HepG2 (cell line): ENCODE measurements around the gene VPS4A. TPM values are rescaled to one million over a fixed set of nuclear protein-coding genes. Genes with fewer than 3 reads are reported as not detected.

Experiments
- ATAD3A ChIP-seq: sonication (generic); formaldehyde crosslinking; IDR thresholded peaks from 2 replicates; pipeline ENCODE4 v1.4.0; 2020; ENCODE audit warnings: missing genetic modification reagents
- DMTF1 ChIP-seq: sonication (generic); formaldehyde crosslinking; IDR thresholded peaks from 2 replicates; pipeline ENCODE4 v1.4.0; 2020; ENCODE audit warnings: mild to moderate bottlenecking, missing genetic modification reagents
- EP300 ChIP-seq, 3 experiments: sonication (generic) in 1 of 3; formaldehyde crosslinking in 1 of 3; IDR thresholded peaks; 2 replicates each; pipeline versions ENCODE4 v1.5.1 to v1.6.1; 2011 to 2020; ENCODE audit warnings: low read depth in 2 of 3, low read length in 2 of 3, borderline replicate concordance in 1 of 3, improper control_type of control experiment in 1 of 3, mild to moderate bottlenecking in 1 of 3, missing genetic modification reagents in 1 of 3, moderate library complexity in 1 of 3
- IRF1 ChIP-seq: sonication (generic); formaldehyde crosslinking; IDR thresholded peaks from 2 replicates; pipeline ENCODE4 v1.4.0; 2020; ENCODE audit warnings: low read depth, mild to moderate bottlenecking, missing genetic modification reagents
- JUNB ChIP-seq: sonication (generic); formaldehyde crosslinking; IDR thresholded peaks from 2 replicates; pipeline ENCODE4 v1.8.0; 2022; ENCODE audit warnings: missing genetic modification reagents, mild to moderate bottlenecking, borderline replicate concordance
- KDM6A ChIP-seq: IDR thresholded peaks from 2 replicates; pipeline ENCODE4 v1.6.1; 2016; ENCODE audit warnings: low read depth
- MED13 ChIP-seq: sonication (generic); formaldehyde crosslinking; IDR thresholded peaks from 2 replicates; pipeline ENCODE4 v1.5.0; 2020; ENCODE audit warnings: missing genetic modification reagents
- MTA3 ChIP-seq: sonication (generic); formaldehyde crosslinking; IDR thresholded peaks from 2 replicates; pipeline ENCODE4 v1.4.0; 2020; ENCODE audit warnings: missing genetic modification reagents
- SNAPC2 ChIP-seq: sonication (generic); formaldehyde crosslinking; IDR thresholded peaks from 2 replicates; pipeline ENCODE4 v1.8.1; 2022; ENCODE audit warnings: mild to moderate bottlenecking, missing genetic modification reagents
- SSRP1 ChIP-seq: IDR thresholded peaks from 2 replicates; pipeline ENCODE4 v1.6.1; 2016; ENCODE audit warnings: control low read depth
- THAP11 ChIP-seq: IDR thresholded peaks from 2 replicates; pipeline ENCODE4 v1.6.1; 2016; ENCODE audit warnings: missing biosample characterization, missing genetic modification reagents
- TOE1 ChIP-seq: sonication (generic); formaldehyde crosslinking; IDR thresholded peaks from 2 replicates; pipeline ENCODE4 v1.4.0; 2020; ENCODE audit warnings: mild to moderate bottlenecking, missing genetic modification reagents
- XRCC5 ChIP-seq: fragments of 200-400 bp; formaldehyde crosslinking; optimal IDR thresholded peaks from 2 replicates; pipeline ENCODE3; 2017; ENCODE audit warnings: mild to moderate bottlenecking, low read length
- ZMAT3 ChIP-seq: sonication (generic); formaldehyde crosslinking; conservative IDR thresholded peaks from 2 replicates; pipeline ENCODE4 v1.7.0; 2021; ENCODE audit warnings: missing genetic modification reagents
- ZNF143 ChIP-seq: sonication (generic); formaldehyde crosslinking; IDR thresholded peaks from 2 replicates; pipeline ENCODE4 v1.4.0; 2020; ENCODE audit warnings: missing genetic modification reagents
- ZNF275 ChIP-seq: sonication (generic); formaldehyde crosslinking; IDR thresholded peaks from 2 replicates; pipeline ENCODE4 v1.8.0; 2022; ENCODE audit warnings: missing genetic modification reagents, mild to moderate bottlenecking, inconsistent platforms, borderline replicate concordance
- ZNF550 ChIP-seq: sonication (generic); formaldehyde crosslinking; IDR thresholded peaks from 2 replicates; pipeline ENCODE4 v1.4.0; 2020; ENCODE audit warnings: mild to moderate bottlenecking, missing genetic modification reagents, borderline replicate concordance
- ZNF772 ChIP-seq: sonication (generic); formaldehyde crosslinking; IDR thresholded peaks from 2 replicates; pipeline ENCODE4 v1.5.0; 2020; ENCODE audit warnings: mild to moderate bottlenecking, missing genetic modification reagents
- ZNF878 ChIP-seq: sonication (generic); formaldehyde crosslinking; IDR thresholded peaks from 2 replicates; pipeline ENCODE4 v1.8.1; 2023; ENCODE audit warnings: mild to moderate bottlenecking, missing genetic modification reagents, moderate library complexity
- polyA plus RNA-seq, 8 experiments: library from polyadenylated mRNA; depleted of rRNA in 3 of 8; stranded (reverse) in 7 of 8; unstranded in 1 of 8; fragments of >200 nt; fragmentation: Illumina TruSeq in 4 of 8; extraction: Trizol in 4 of 8; gene quantifications; 2 replicates each; pipeline versions ENCODE4 v1.2.1 to v1.2.3, GENCODE V29; 2011 to 2016; ENCODE audit warnings: low read depth in 4 of 8, missing spikeins in 1 of 8, mixed read lengths in 1 of 8; ENCODE audit not compliant: insufficient read depth in 1 of 8
- total RNA-seq, 5 experiments: library from RNA; depleted of rRNA; stranded (reverse); fragments of >200 nt; fragmentation: Illumina TruSeq; extraction: Trizol; gene quantifications; 2 replicates each; pipeline ENCODE4 v1.2.3, GENCODE V29; 2016; ENCODE audit warnings: low read depth in 1 of 5
- TF ChIP-seq, protein P1 (sequence below): sonication (generic); formaldehyde crosslinking; IDR thresholded peaks from 2 replicates; pipeline ENCODE4 v1.4.0; 2020; ENCODE audit warnings: missing genetic modification reagents
- TF ChIP-seq, protein P2 (sequence below): IDR thresholded peaks from 2 replicates; pipeline ENCODE4 v1.6.1; 2012; ENCODE audit warnings: low read length, improper control_type of control experiment
- TF ChIP-seq, protein P3 (sequence below): sonication (generic); formaldehyde crosslinking; IDR thresholded peaks from 2 replicates; pipeline ENCODE4 v1.8.1; 2023; ENCODE audit warnings: mild to moderate bottlenecking, missing genetic modification reagents

Gene VPS4A
- total and polyA plus RNA-seq, 2 of the 13 experiments (the other 11 are each of a cell fraction or from before 2014, with no cell fraction given), result 13.2 to 27.9 TPM

- TF ChIP-seq DMTF1 (CRISPR knock-in tag) (no peak), ZNF143 (no peak), ZMAT3 (CRISPR knock-in tag) (no peak), SNAPC2 (no peak), ZNF878 (CRISPR knock-in tag) (no peak), JUNB (CRISPR knock-in tag) (no peak), ATAD3A (CRISPR knock-in tag) (no peak), ZNF275 (CRISPR knock-in tag) (no peak), MTA3 (CRISPR knock-in tag) (no peak), THAP11 (no peak), ZNF550 (CRISPR knock-in tag) (no peak), XRCC5 (no peak), SSRP1 (CRISPR knock-in tag) (no peak), IRF1 (CRISPR knock-in tag) (no peak), TOE1 (no peak), MED13 (CRISPR knock-in tag) (no peak), KDM6A (CRISPR knock-in tag) (no peak), ZNF772 (no peak), EP300 (IDR thresholded peaks at IDR 0.05; ENCODE audit: low read depth in 2 of 2, low read length in 2 of 2) (no peak), EP300 (CRISPR knock-in tag; IDR thresholded peaks at IDR 0.05; ENCODE audit: borderline replicate concordance) (no peak)
- TF ChIP-seq, protein P1, sequence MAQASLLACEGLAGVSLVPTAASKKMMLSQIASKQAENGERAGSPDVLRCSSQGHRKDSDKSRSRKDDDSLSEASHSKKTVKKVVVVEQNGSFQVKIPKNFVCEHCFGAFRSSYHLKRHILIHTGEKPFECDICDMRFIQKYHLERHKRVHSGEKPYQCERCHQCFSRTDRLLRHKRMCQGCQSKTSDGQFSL, result no peak
- TF ChIP-seq, protein P2, sequence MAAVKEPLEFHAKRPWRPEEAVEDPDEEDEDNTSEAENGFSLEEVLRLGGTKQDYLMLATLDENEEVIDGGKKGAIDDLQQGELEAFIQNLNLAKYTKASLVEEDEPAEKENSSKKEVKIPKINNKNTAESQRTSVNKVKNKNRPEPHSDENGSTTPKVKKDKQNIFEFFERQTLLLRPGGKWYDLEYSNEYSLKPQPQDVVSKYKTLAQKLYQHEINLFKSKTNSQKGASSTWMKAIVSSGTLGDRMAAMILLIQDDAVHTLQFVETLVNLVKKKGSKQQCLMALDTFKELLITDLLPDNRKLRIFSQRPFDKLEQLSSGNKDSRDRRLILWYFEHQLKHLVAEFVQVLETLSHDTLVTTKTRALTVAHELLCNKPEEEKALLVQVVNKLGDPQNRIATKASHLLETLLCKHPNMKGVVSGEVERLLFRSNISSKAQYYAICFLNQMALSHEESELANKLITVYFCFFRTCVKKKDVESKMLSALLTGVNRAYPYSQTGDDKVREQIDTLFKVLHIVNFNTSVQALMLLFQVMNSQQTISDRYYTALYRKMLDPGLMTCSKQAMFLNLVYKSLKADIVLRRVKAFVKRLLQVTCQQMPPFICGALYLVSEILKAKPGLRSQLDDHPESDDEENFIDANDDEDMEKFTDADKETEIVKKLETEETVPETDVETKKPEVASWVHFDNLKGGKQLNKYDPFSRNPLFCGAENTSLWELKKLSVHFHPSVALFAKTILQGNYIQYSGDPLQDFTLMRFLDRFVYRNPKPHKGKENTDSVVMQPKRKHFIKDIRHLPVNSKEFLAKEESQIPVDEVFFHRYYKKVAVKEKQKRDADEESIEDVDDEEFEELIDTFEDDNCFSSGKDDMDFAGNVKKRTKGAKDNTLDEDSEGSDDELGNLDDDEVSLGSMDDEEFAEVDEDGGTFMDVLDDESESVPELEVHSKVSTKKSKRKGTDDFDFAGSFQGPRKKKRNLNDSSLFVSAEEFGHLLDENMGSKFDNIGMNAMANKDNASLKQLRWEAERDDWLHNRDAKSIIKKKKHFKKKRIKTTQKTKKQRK, result no peak
- TF ChIP-seq, protein P3, sequence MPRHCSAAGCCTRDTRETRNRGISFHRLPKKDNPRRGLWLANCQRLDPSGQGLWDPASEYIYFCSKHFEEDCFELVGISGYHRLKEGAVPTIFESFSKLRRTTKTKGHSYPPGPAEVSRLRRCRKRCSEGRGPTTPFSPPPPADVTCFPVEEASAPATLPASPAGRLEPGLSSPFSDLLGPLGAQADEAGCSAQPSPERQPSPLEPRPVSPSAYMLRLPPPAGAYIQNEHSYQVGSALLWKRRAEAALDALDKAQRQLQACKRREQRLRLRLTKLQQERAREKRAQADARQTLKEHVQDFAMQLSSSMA (CRISPR knock-in tag), result no peak
Measured at GRCh38 chr16:69338557-69339288, 27.6 kb downstream of the VPS4A start (continued).
